Measurements from ENCODE around the gene ICAM3. TPM values are rescaled to one million over a fixed set of nuclear protein-coding genes. Genes with fewer than 3 reads are reported as not detected.

ICAM3 gene
- total RNA-seq, 1 experiment from 2014 or later = 8.8 TPM

DNA sequence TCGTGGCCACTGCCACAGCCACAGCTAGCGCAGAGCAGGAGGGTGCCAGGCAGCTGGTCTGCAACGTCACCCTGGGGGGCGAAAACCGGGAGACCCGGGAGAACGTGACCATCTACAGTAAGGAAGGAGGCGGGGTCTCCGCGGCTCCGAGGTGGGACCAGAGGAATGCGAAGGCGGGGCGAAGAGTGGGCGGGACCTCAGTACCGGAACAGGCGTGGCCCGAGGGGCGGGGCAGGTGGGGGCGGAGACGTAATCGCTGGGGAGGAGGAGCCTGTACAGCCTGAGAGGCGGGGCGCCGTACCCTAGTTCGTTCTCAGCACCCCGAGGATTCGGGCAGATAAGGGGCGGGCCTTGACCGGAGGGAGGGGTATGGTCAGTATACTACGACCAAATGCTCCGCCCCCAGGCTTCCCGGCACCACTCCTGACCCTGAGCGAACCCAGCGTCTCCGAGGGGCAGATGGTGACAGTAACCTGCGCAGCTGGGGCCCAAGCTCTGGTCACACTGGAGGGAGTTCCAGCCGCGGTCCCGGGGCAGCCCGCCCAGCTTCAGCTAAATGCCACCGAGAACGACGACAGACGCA, 47.1 kb downstream of the ICAM3 start:
- DNase-seq (ENCODE audit: low read depth) = no peak

- no peak for DNase-seq (ENCODE audit: low read depth)
Measured at GRCh38 chr19:10291554-10292205, 47.7 kb downstream of the ICAM3 start.

GRCh38 chr19:10290876-10291553, 48.4 kb downstream of the ICAM3 start:
- no peak for DNase-seq (ENCODE audit: low read depth)

GRCh38 chr19:10290357-10290875, 49.0 kb downstream of the ICAM3 start:
- DNase-seq (ENCODE audit: low read depth) = no peak

GRCh38 chr19:10289836-10290356, 49.5 kb downstream of the ICAM3 start, which contains the start of gene ICAM5:
ICAM5 (plus strand) TSS chr19:10289952; CDS start chr19:10290044, 92 bp downstream.
- DNase-seq (ENCODE audit: low read depth) = no peak

- no peak for DNase-seq (ENCODE audit: low read depth)
Measured at GRCh38 chr19:10289167-10289835, 50.1 kb downstream of the ICAM3 start.

DNA sequence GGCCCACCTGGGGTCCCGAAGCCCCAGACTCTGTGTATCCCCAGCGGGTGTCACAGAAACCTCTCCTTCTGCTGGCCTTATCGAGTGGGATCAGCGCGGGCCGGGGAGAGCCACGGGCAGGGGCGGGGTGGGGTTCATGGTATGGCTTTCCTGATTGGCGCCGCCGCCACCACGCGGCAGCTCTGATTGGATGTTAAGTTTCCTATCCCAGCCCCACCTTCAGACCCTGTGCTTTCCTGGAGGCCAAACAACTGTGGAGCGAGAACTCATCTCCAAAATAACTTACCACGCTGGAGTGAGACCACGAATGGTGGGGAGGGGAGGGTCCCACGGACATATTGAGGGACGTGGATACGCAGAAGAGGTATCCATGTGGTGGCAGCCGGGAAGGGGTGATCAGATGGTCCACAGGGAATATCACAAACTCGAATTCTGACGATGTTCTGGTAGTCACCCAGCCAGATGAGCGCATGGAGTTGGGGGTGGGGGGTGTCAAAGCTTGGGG, 50.7 kb downstream of the ICAM3 start:
- no peak for DNase-seq (ENCODE audit: low read depth)

DNA sequence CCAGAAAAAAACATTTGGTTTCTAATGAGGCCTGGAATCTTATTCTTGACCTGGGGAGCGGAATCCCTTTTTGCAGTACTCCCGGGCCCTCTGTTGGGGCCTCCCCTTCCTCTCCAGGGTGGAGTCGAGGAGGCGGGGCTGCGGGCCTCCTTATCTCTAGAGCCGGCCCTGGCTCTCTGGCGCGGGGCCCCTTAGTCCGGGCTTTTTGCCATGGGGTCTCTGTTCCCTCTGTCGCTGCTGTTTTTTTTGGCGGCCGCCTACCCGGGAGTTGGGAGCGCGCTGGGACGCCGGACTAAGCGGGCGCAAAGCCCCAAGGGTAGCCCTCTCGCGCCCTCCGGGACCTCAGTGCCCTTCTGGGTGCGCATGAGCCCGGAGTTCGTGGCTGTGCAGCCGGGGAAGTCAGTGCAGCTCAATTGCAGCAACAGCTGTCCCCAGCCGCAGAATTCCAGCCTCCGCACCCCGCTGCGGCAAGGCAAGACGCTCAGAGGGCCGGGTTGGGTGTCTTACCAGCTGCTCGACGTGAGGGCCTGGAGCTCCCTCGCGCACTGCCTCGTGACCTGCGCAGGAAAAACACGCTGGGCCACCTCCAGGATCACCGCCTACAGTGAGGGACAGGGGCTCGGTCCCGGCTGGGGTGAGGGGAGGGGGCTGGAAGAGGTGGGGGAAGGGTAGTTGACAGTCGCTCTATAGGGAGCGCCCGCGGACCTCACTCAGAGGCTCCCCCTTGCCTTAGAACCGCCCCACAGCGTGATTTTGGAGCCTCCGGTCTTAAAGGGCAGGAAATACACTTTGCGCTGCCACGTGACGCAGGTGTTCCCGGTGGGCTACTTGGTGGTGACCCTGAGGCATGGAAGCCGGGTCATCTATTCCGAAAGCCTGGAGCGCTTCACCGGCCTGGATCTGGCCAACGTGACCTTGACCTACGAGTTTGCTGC, 52.4 kb downstream of the ICAM3 start, which contains the start of gene ICAM4:
Gene ICAM4, plus strand, starts transcription at position 153 of the 935 bp plus-strand sequence. Its CDS starts 58 bp downstream, at position 211.
- no peak for DNase-seq (ENCODE audit: low read depth)

- DNase-seq (ENCODE audit: low read depth) = no peak
Measured at GRCh38 chr19:10285393-10285792, 54.0 kb downstream of the ICAM3 start.

- no peak for DNase-seq (ENCODE audit: low read depth)
Measured at GRCh38 chr19:10284960-10285278, 54.5 kb downstream of the ICAM3 start.

- DNase-seq (ENCODE audit: low read depth) = no peak
Measured at GRCh38 chr19:10284065-10284959, 55.1 kb downstream of the ICAM3 start.

Small RNA genes lying within 50 kb of the gene (small RNA-seq; reads per million reads assigned to genes)
- gene AC011511.1 = not detected
- not detected for gene AC011511.4

Other genes with a start within 250 kb of the ICAM3 start
- gene ANGPTL6, start 236.9 kb downstream of the ICAM3 start, total RNA-seq (2014; rRNA removed; shearing (Covaris generic)) = 0.35 and 0.53 TPM in 2 replicates
- 66.1 and 79.6 TPM in 2 replicates for gene PPAN, start 233.3 kb downstream of the ICAM3 start, total RNA-seq (2014; rRNA removed; shearing (Covaris generic))
- gene P2RY11, start 227.9 kb downstream of the ICAM3 start, total RNA-seq (2014; rRNA removed; shearing (Covaris generic)) = 6.6 and 11.0 TPM in 2 replicates
- gene EIF3G, start 219.7 kb downstream of the ICAM3 start, total RNA-seq (2014; rRNA removed; shearing (Covaris generic)) = 519 and 525 TPM in 2 replicates
- 136 and 139 TPM in 2 replicates for gene DNMT1, start 144.7 kb downstream of the ICAM3 start, total RNA-seq (2014; rRNA removed; shearing (Covaris generic))
- 1.1 and 1.9 TPM in 2 replicates for gene S1PR2, start 108.3 kb downstream of the ICAM3 start, total RNA-seq (2014; rRNA removed; shearing (Covaris generic))
- 154 and 174 TPM in 2 replicates for gene MRPL4, start 87.4 kb downstream of the ICAM3 start, total RNA-seq (2014; rRNA removed; shearing (Covaris generic))
- gene ICAM1, start 68.5 kb downstream of the ICAM3 start, total RNA-seq (2014; rRNA removed; shearing (Covaris generic)) = 0.27 and 0.30 TPM in 2 replicates
- gene ICAM4, start 52.7 kb downstream of the ICAM3 start, total RNA-seq (2014; rRNA removed; shearing (Covaris generic)) = not detected in 2 replicates
- 0.17 and 0.31 TPM in 2 replicates for gene ICAM5, start 49.7 kb downstream of the ICAM3 start, total RNA-seq (2014; rRNA removed; shearing (Covaris generic))
- gene ZGLP1, start 29.8 kb downstream of the ICAM3 start, total RNA-seq (2014; rRNA removed; shearing (Covaris generic)) = 0.43 and 1.7 TPM in 2 replicates
- 31.5 and 42.4 TPM in 2 replicates for gene FDX2, start 23.6 kb downstream of the ICAM3 start, total RNA-seq (2014; rRNA removed; shearing (Covaris generic))
- gene RAVER1, start 6.1 kb downstream of the ICAM3 start, total RNA-seq (2014; rRNA removed; shearing (Covaris generic)) = 28.3 and 48.3 TPM in 2 replicates
- 64.3 and 80.5 TPM in 2 replicates for gene TYK2, start 40.9 kb upstream of the ICAM3 start, total RNA-seq (2014; rRNA removed; shearing (Covaris generic))
- 526 and 530 TPM in 2 replicates for gene CDC37, start 63.9 kb upstream of the ICAM3 start, total RNA-seq (2014; rRNA removed; shearing (Covaris generic))
- gene PDE4A, start 80.9 kb upstream of the ICAM3 start, total RNA-seq (2014; rRNA removed; shearing (Covaris generic)) = 3.9 and 9.2 TPM in 2 replicates
- gene KEAP1, start 163.7 kb upstream of the ICAM3 start, total RNA-seq (2014; rRNA removed; shearing (Covaris generic)) = 72.1 and 76.0 TPM in 2 replicates
- gene S1PR5, start 177.8 kb upstream of the ICAM3 start, total RNA-seq (2014; rRNA removed; shearing (Covaris generic)) = 1.2 and 1.8 TPM in 2 replicates
- 31.8 and 36.8 TPM in 2 replicates for gene ATG4D, start 204.3 kb upstream of the ICAM3 start, total RNA-seq (2014; rRNA removed; shearing (Covaris generic))
- gene KRI1, start 226.4 kb upstream of the ICAM3 start, total RNA-seq (2014; rRNA removed; shearing (Covaris generic)) = 33.9 and 56.1 TPM in 2 replicates
- 6.3 and 14.5 TPM in 2 replicates for gene CDKN2D, start 229.4 kb upstream of the ICAM3 start, total RNA-seq (2014; rRNA removed; shearing (Covaris generic))
- 5.8 and 8.6 TPM in 2 replicates for gene AP1M2, start 247.7 kb upstream of the ICAM3 start, total RNA-seq (2014; rRNA removed; shearing (Covaris generic))